IMR-90 (cell line): ENCODE data around the gene PMM1. TPM values are rescaled to one million over a fixed set of nuclear protein-coding genes. Genes with fewer than 3 reads are reported as not detected.

Experiments used
- ATAC-seq: fragments of 200-7000 bp; cut with Tn5 transposase; 2 replicates; pipeline ENCODE4 v1.9.1; 2020; ENCODE audit warnings: low read depth, mild to moderate bottlenecking, moderate library complexity
- BruUV-seq: library from RNA; stranded (reverse); fragments of 400-500 nt; replicated peaks from 2 replicates; lab custom pipeline; 2021; lab: Mats Ljungman, UMichigan
- CTCF ChIA-PET: fragments of 300-600 bp; formaldehyde crosslinking; extraction: SDS; loops from one replicate; lab custom pipeline; 2021; ENCODE audit warnings: antibody characterized with exemption; lab: Yijun Ruan, JAX
- POLR2A ChIA-PET: fragments of 300-600 bp; sonication (Branson Sonifier 250); formaldehyde crosslinking; loops from one replicate; lab custom pipeline; 2022; ENCODE audit warnings: antibody characterized with exemption; ENCODE audit not compliant: unreplicated experiment; lab: Charles Lee
- DNase-seq: peaks from one replicate; pipeline ENCODE4 v3.0.0; 2013
- H2AFZ ChIP-seq: replicated peaks from 2 replicates; pipeline ENCODE3; 2013; ENCODE audit warnings: low read length, mild to moderate bottlenecking; ENCODE audit not compliant: poor library complexity
- H2AK5ac ChIP-seq: 2 replicates; pipeline ENCODE4 v1.6.1; 2013; ENCODE audit warnings: low read depth, low read length, inconsistent platforms
- H2AK9ac ChIP-seq: replicated peaks from 2 replicates; pipeline ENCODE3; 2013; ENCODE audit warnings: mild to moderate bottlenecking, low read depth, low read length, moderate library complexity; ENCODE audit not compliant: poor library complexity
- H2BK120ac ChIP-seq: 2 replicates; pipeline ENCODE4 v1.6.1; 2013; ENCODE audit warnings: low read depth, low read length, inconsistent platforms
- H2BK15ac ChIP-seq: 3 replicates; pipeline ENCODE4 v1.6.1; 2013; ENCODE audit warnings: low read depth, low read length, inconsistent platforms
- H2BK20ac ChIP-seq: 2 replicates; pipeline ENCODE4 v1.6.1; 2013; ENCODE audit warnings: low read depth, mild to moderate bottlenecking, inconsistent platforms, low read length, moderate library complexity
- H2BK5ac ChIP-seq: 2 replicates; pipeline ENCODE4 v1.6.1; 2013; ENCODE audit warnings: mild to moderate bottlenecking, low read depth, low read length, inconsistent platforms; ENCODE audit not compliant: poor library complexity, severe bottlenecking
- H3K14ac ChIP-seq: replicated peaks from 2 replicates; pipeline ENCODE4 v1.6.1; 2013; ENCODE audit warnings: low read depth, low read length, inconsistent platforms
- H3K18ac ChIP-seq: 2 replicates; pipeline ENCODE4 v1.6.1; 2013; ENCODE audit warnings: low read depth, low read length, control low read depth
- H3K23ac ChIP-seq: 2 replicates; pipeline ENCODE4 v1.6.1; 2013; ENCODE audit warnings: low read depth, low read length, inconsistent platforms
- H3K27ac ChIP-seq: 2 replicates; pipeline ENCODE4 v1.5.1; 2013; ENCODE audit warnings: mild to moderate bottlenecking, control low read depth, low read length; ENCODE audit not compliant: insufficient read depth
- H3K27me3 ChIP-seq: 2 replicates; pipeline ENCODE4 v1.6.1; 2013; ENCODE audit warnings: low read length; ENCODE audit not compliant: control insufficient read depth, insufficient read depth
- H3K36me3 ChIP-seq: 2 replicates; pipeline ENCODE4 v1.6.1; 2013; ENCODE audit warnings: low read length, mixed read lengths; ENCODE audit not compliant: control insufficient read depth, insufficient read depth
- H3K4ac ChIP-seq: 2 replicates; pipeline ENCODE4 v1.6.1; 2013; ENCODE audit warnings: low read depth, low read length, inconsistent platforms
- H3K4me1 ChIP-seq: 2 replicates; pipeline ENCODE4 v1.6.1; 2013; ENCODE audit warnings: low read length, mixed read lengths; ENCODE audit not compliant: control insufficient read depth, insufficient read depth
- H3K4me2 ChIP-seq: 2 replicates; pipeline ENCODE4 v1.6.1; 2013; ENCODE audit warnings: low read depth, mild to moderate bottlenecking, control low read depth, low read length, moderate library complexity
- H3K4me3 ChIP-seq: 2 replicates; pipeline ENCODE4 v1.5.1; 2013; ENCODE audit warnings: low read depth, mild to moderate bottlenecking, control low read depth, low read length, moderate library complexity; ENCODE audit not compliant: insufficient read depth
- H3K56ac ChIP-seq: 2 replicates; pipeline ENCODE4 v1.6.1; 2013; ENCODE audit warnings: low read length, inconsistent platforms; ENCODE audit not compliant: insufficient read depth; ENCODE audit errors: extremely low read depth
- H3K79me1 ChIP-seq, 2 experiments: 2 replicates each; pipeline ENCODE4 v1.6.1; 2013; ENCODE audit warnings: low read length in 2 of 2, inconsistent platforms in 1 of 2, low read depth in 1 of 2
- H3K9ac ChIP-seq: 2 replicates; pipeline ENCODE4 v1.6.1; 2013; ENCODE audit warnings: low read depth, low read length, control low read depth
- H3K9me1 ChIP-seq: 2 replicates; pipeline ENCODE4 v1.6.1; 2013; ENCODE audit warnings: low read length, inconsistent platforms; ENCODE audit not compliant: insufficient read depth
- H3K9me3 ChIP-seq: 2 replicates; pipeline ENCODE4 v1.6.1; 2013; ENCODE audit warnings: low read length; ENCODE audit not compliant: control insufficient read depth, insufficient read depth
- H4K20me1 ChIP-seq: 2 replicates; pipeline ENCODE4 v1.6.1; 2013; ENCODE audit warnings: low read length, inconsistent platforms; ENCODE audit not compliant: insufficient read depth
- H4K5ac ChIP-seq: 2 replicates; pipeline ENCODE4 v1.6.1; 2013; ENCODE audit warnings: mild to moderate bottlenecking, low read depth, low read length, control low read depth
- H4K8ac ChIP-seq, 2 experiments: 2 replicates each; pipeline ENCODE4 v1.6.1; 2013; ENCODE audit warnings: low read depth in 2 of 2, low read length in 2 of 2, control low read depth in 1 of 2, inconsistent platforms in 1 of 2
- H4K91ac ChIP-seq: 2 replicates; pipeline ENCODE4 v1.6.1; 2013; ENCODE audit warnings: low read depth, low read length, inconsistent platforms; ENCODE audit not compliant: insufficient read depth
- BHLHE40 ChIP-seq: fragments of 150-350 bp; IDR thresholded peaks from 2 replicates; pipeline ENCODE4 v1.6.1; 2016; ENCODE audit warnings: mild to moderate bottlenecking, low read depth, low read length
- CHD1 ChIP-seq: IDR thresholded peaks from 2 replicates; pipeline ENCODE4 v1.6.1; 2012; ENCODE audit warnings: low read depth, low read length, improper control_type of control experiment
- CTCF ChIP-seq: conservative IDR thresholded peaks from 2 replicates; pipeline ENCODE4 v1.5.1; 2012; ENCODE audit warnings: mild to moderate bottlenecking, low read depth, low read length, improper control_type of control experiment
- FOS ChIP-seq: fragments of 150-350 bp; IDR thresholded peaks from 2 replicates; pipeline ENCODE4 v1.6.1; 2016; ENCODE audit warnings: low read depth, low read length
- MAFK ChIP-seq: IDR thresholded peaks from 2 replicates; pipeline ENCODE4 v1.6.1; 2012; ENCODE audit warnings: low read depth, low read length, improper control_type of control experiment
- MAZ ChIP-seq: IDR thresholded peaks from 2 replicates; pipeline ENCODE4 v1.6.1; 2012; ENCODE audit warnings: low read depth, mild to moderate bottlenecking, low read length, improper control_type of control experiment, moderate library complexity, borderline replicate concordance
- MXI1 ChIP-seq: IDR thresholded peaks from 2 replicates; pipeline ENCODE4 v1.6.1; 2012; ENCODE audit warnings: low read depth, mild to moderate bottlenecking, low read length, moderate library complexity, borderline replicate concordance
- POLR2A ChIP-seq: IDR thresholded peaks from 2 replicates; pipeline ENCODE4 v1.6.1; 2012; ENCODE audit warnings: mild to moderate bottlenecking, low read depth, low read length
- RAD21 ChIP-seq: IDR thresholded peaks from 2 replicates; pipeline ENCODE4 v1.6.1; 2012; ENCODE audit warnings: low read length, improper control_type of control experiment
- RCOR1 ChIP-seq: IDR thresholded peaks from 2 replicates; pipeline ENCODE4 v1.6.1; 2012; ENCODE audit warnings: mild to moderate bottlenecking, low read length, improper control_type of control experiment; ENCODE audit not compliant: insufficient replicate concordance
- RFX5 ChIP-seq: IDR thresholded peaks from 2 replicates; pipeline ENCODE4 v1.8.0; 2012; ENCODE audit warnings: low read depth, mild to moderate bottlenecking, low read length, moderate library complexity
- SMC3 ChIP-seq: fragments of 150-350 bp; IDR thresholded peaks from 2 replicates; pipeline ENCODE4 v1.6.1; 2016; ENCODE audit warnings: low read depth, mild to moderate bottlenecking, antibody characterized with exemption, low read length, moderate library complexity
- USF2 ChIP-seq: fragments of 150-350 bp; IDR thresholded peaks from 2 replicates; pipeline ENCODE4 v1.6.1; 2017; ENCODE audit warnings: mild to moderate bottlenecking, antibody characterized with exemption, low read length, low read depth
- WGBS, 2 experiments: methylation state at CpG; one replicate each; pipeline versions ENCODE4 v1.1.5 to v1.1.7; 2013; ENCODE audit warnings: missing lambda C conversion rate in 2 of 2; ENCODE audit not compliant: insufficient read length in 1 of 2; ENCODE audit errors: extremely low coverage in 2 of 2; 5-methylcytosine and 5-hydroxymethylcytosine counted together
- dilution Hi-C: fragments of 300-500 bp; cut with HindIII; formaldehyde crosslinking; loops from one replicate; pipeline ENCODE4 v1.14.3; 2018; ENCODE audit warnings: low sequenced_read_pairs; ENCODE audit not compliant: unreplicated experiment
- in situ Hi-C: fragments of 300-500 bp; cut with MboI; formaldehyde crosslinking; loops from 3 replicates; pipeline ENCODE4 v1.14.3; 2019; ENCODE audit warnings: low sequenced_read_pairs, inconsistent platforms, mixed read lengths
- intact Hi-C: fragments of 100-400 bp; cut with micrococcal nuclease; formaldehyde crosslinking; loops from 2 replicates; pipeline ENCODE4 v1.10.0; 2022
- polyA plus RNA-seq, 3 experiments: library from polyadenylated mRNA; depleted of rRNA; stranded (reverse); fragments of >200 nt; gene quantifications; 2 replicates each; pipeline ENCODE4 v1.2.3, GENCODE V29; 2012; ENCODE audit warnings: low replicate concordance in 1 of 3
- total RNA-seq: library from RNA; depleted of rRNA; stranded (reverse); fragments of >200 nt; gene quantifications from 2 replicates; pipeline ENCODE4 v1.2.3, GENCODE V29; 2012

The PMM1 gene
- total and polyA plus RNA-seq, 2 of the 4 experiments (the other 2 are of a cell fraction) = 22.8 to 92.8 TPM

- CTCF ChIA-PET = no interaction called here
- Histone ChIP-seq H3K4me1 (peaks cover 8% of the 10 kb centered on the region), H3K27ac (no peak overlapping the region), H3K4me2 (no peak overlapping the region), H4K8ac (no peak overlapping the region), H2BK120ac (no peak overlapping the region), H2AK5ac (peak overlapping the region; percentile 62; the same call in 1 of the 2 replicates), H2BK20ac (no peak overlapping the region), H3K4me3 (no peak overlapping the region), H3K56ac (no peak overlapping the region), H3K27me3 (no peaks in the 10 kb centered on the region), H3K9me3 (no peaks in the 10 kb centered on the region), H2AK9ac (peak overlapping the region; percentile 52), H3K36me3 (peaks cover 25% of the 10 kb centered on the region; the same call in 1 of the 2 replicates), H4K91ac (no peak overlapping the region), H4K20me1 (peaks cover 3% of the 10 kb centered on the region; the same call in 1 of the 2 replicates), H2BK15ac (no peak overlapping the region), H2AFZ (peak overlapping the region; percentile 33), H3K4ac (no peak overlapping the region), H3K79me1 (peaks cover 10 to 46% of the 10 kb centered on the region in 2 experiments), H4K5ac (no peak overlapping the region), H3K23ac (no peak overlapping the region), H3K9me1 (peaks cover 3% of the 10 kb centered on the region), H3K18ac (no peak overlapping the region), H2BK5ac (no peak overlapping the region), H3K14ac (no peak overlapping the region), H3K9ac (no peak overlapping the region)
- POLR2A ChIA-PET = no interaction called here
- no peak for TF ChIP-seq MXI1
- no peak for TF ChIP-seq USF2
- TF ChIP-seq CTCF = no peak
- TF ChIP-seq MAFK = no peak
- TF ChIP-seq SMC3 = no peak
- TF ChIP-seq POLR2A = no peak
- TF ChIP-seq RAD21 = no peak
- no peak for TF ChIP-seq FOS
- TF ChIP-seq RFX5 = no peak
- no peak for TF ChIP-seq MAZ
- no peak for TF ChIP-seq RCOR1
- TF ChIP-seq CHD1 = no peak
- TF ChIP-seq BHLHE40 = no peak
- ATAC-seq (no peak), DNase-seq (no peak)
- BruUV-seq = no TSS peak
- 81% methylated on average over 3 of the region's 7 CpGs; no CpG with 5 or more reads in 1 of the 2 experiments for WGBS, 2 experiments
- intact Hi-C loops (no loop called here), dilution Hi-C loops (no loop called here), in situ Hi-C loops (no loop called here)
Observed at GRCh38 chr22:41568811-41569210, 20.8 kb downstream of the PMM1 start.
